Left forelimb (tissue), 1 donor: Measurements from ENCODE around the gene FN1.
"Not testable (repeated sequence)": the region's sequence is repeated elsewhere in the genome, so short reads cannot be mapped to it uniquely, and the experiment has no call there.

Experiments
- DNase-seq: peaks from one replicate; pipeline ENCODE4 v3.0.0-alpha.2; 2018; ENCODE audit warnings: low spot score

FN1 gene

GRCh38 chr2:215332872-215333595 lies 102.8 kb downstream of the FN1 start:
- no peak for DNase-seq

- no peak for DNase-seq
Observed at GRCh38 chr2:215328066-215328465, 107.8 kb downstream of the FN1 start.

- DNase-seq: no peak
Observed at GRCh38 chr2:215324811-215325210, 111.1 kb downstream of the FN1 start.

- no peak for DNase-seq
Observed at GRCh38 chr2:215320679-215321078, 115.2 kb downstream of the FN1 start.

- no peak for DNase-seq
Observed at GRCh38 chr2:215320102-215320501, 115.8 kb downstream of the FN1 start.

GRCh38 chr2:215319500-215319899 lies 116.4 kb downstream of the FN1 start:
- DNase-seq: no peak

GRCh38 chr2:215316336-215316735 lies 119.5 kb downstream of the FN1 start:
- no peak for DNase-seq

- no peak for DNase-seq
Observed at GRCh38 chr2:215315301-215315700, 120.6 kb downstream of the FN1 start.

- DNase-seq: no peak
Observed at GRCh38 chr2:215314896-215315295, 121.0 kb downstream of the FN1 start.

GRCh38 chr2:215313255-215313613 lies 122.6 kb downstream of the FN1 start:
- no peak for DNase-seq

- DNase-seq: peak; percentile 90
Observed at GRCh38 chr2:215311625-215312396, 124.1 kb downstream of the FN1 start, which contains the start of gene ATIC. Gene ATIC, plus strand, starts transcription at chr2:215312059. Its CDS starts 84 bp downstream, at chr2:215312143.

- not testable (repeated sequence) for DNase-seq
Observed at GRCh38 chr2:215311259-215311624, 124.6 kb downstream of the FN1 start.
